ENCODE measurements around the gene AHNAK. TPM values are rescaled to one million over a fixed set of nuclear protein-coding genes. Genes with fewer than 3 reads are reported as not detected.
A peak's percentile ranks its signal among the peaks of the same experiment; 100 is the strongest.

Gene AHNAK
- total RNA-seq, 1 experiment from 2014 or later, result 313 TPM

GRCh38 chr11:62532096-62532495, 14.5 kb downstream of the AHNAK start:
- DNase-seq (ENCODE audit: low read depth), result no peak

DNA sequence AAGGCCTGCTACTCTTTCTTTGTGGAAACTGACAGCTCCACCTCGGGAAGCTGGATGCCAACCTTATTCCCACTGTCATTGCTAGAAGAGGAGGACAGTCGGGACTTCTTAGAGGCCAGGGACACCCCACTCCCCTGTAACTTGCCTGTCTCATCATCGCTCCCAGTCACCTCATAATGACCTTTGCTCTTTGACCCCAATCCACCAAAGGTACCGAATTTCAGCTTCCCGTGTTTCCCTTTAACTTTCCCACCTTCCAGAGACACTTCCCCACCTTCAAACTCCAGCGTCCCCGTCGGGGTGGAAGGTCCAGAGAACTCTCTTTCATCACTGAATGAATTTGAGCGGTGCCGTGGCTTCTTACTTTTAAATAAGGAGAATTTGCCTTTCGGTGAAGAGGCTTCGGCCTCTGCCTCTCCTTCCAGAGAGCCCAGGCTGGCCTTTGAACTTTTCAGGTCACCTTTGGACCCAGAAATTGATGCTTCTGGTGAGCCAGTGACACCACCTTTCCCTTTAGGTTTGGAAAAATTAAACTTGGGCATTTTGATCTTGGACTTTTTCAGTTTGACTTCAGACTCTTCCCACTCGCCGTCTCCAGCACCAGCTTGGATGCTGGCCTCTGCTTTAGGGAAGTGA, 29.8 kb downstream of the AHNAK start:
- no peak for DNase-seq (ENCODE audit: low read depth)

- DNase-seq (ENCODE audit: low read depth), result no peak
Observed at GRCh38 chr11:62514151-62514550, 32.5 kb downstream of the AHNAK start.

DNA sequence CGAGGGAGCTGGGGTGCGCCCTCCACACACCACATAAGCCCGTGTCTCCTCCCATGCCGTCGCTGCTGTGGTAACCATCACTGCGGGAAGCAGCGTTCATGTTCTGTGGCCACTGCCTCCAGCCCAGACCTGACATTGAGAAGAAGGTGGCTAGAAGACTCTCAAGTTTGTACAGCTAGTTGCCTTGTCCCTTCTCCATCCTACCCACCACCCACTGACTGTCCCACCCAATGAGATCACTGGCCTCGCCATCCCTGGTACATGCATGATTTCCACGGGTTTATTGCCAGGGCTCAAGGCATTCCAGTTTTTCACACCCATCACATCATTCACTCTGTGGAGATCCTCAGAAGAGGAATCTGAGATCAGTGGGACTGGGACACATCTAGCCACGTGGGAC, 33.0 kb downstream of the AHNAK start:
- DNase-seq (ENCODE audit: low read depth), result no peak

DNA sequence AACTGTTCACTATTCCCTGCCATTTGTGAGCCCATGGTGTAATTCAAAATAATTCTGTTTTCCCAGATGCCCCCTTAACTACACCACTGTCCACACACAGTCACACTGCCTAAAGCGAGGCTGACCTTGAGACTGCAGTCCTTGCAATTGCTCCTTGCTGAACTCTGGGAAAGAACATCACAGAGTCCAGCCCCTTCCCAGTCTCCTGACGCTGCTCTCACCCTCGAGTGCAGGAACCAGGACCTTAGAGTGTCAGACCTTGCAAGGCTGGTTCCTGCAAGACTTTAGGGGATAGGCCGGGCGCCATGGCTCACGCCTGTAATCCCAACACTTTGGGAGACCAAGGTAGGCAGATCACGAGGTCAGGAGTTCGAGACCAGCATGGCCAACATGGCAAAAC, 33.6 kb downstream of the AHNAK start:
- DNase-seq (ENCODE audit: low read depth), result no peak

DNA sequence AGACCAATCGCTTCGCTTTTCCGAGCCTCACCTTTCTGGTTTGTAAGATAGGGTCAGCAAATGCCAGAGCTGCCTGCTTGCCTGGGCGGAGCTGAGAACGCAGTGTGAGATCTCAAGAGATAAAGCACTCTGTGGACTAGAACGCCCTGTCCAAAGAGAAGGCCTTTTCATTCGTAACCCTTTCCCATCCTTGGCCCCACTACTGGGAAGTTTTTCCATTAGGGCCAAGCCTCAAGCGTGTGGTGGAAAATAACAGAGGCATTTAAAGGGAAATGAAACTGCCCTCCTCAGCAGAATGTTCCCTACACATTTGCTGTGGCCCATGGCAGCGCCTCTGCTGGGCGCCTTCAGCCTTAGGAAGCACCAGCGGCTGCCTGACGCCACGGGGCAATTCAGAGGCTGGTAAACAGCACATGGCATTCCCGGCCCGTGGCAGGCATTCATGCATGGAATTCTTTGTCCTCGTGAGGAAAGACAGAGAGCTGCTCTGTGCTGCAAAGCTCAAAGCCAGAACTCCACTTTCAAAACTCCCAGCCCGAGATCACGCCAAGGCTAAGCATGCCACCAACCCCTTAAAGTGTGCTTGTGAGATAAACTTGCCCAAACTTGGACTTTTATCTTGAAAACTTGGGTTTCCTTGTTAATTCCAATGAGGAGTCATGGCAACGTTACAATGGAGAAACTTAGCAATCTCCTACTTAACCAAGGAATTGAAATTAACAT, 38.1 kb downstream of the AHNAK start:
- peak; percentile 74 for DNase-seq (ENCODE audit: low read depth)

DNA sequence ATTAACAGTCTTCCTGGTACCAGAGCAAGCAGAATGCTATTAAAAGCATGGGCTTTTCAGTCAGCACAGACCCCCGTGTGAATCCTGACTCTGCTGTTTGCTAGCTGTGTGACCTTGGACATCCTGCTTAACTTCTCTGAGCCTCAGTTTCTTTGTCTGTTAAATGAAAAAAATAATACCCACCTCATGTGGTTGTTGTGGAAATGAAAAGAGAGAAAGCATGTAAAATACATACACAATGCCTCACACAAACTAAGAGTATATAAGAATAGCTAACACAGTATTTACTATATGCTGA, 39.5 kb downstream of the AHNAK start:
- no peak for DNase-seq (ENCODE audit: low read depth)

GRCh38 chr11:62506413-62507124, 40.0 kb downstream of the AHNAK start:
- no peak for DNase-seq (ENCODE audit: low read depth)

GRCh38 chr11:62505440-62506091, 41.0 kb downstream of the AHNAK start:
- no peak for DNase-seq (ENCODE audit: low read depth)

DNA sequence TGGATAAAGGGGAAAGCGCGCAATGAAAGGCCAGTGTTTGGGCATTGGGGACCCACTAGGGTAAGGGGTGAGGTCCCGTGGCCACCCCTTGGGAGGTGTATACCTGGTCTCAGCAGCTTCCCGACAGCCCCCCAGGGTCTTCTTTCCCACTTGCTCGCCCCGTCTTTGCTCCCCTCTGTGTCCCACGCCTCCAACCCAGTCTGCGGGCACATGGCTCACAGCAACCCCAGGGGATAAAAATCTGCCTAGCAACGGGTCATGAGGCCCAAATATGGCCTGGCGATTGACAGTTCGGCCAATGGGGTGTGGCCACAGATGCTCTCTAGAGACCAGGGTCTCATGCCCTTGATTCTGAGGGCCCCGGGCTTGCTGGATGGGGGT, 41.6 kb downstream of the AHNAK start:
- no peak for DNase-seq (ENCODE audit: low read depth)

DNA sequence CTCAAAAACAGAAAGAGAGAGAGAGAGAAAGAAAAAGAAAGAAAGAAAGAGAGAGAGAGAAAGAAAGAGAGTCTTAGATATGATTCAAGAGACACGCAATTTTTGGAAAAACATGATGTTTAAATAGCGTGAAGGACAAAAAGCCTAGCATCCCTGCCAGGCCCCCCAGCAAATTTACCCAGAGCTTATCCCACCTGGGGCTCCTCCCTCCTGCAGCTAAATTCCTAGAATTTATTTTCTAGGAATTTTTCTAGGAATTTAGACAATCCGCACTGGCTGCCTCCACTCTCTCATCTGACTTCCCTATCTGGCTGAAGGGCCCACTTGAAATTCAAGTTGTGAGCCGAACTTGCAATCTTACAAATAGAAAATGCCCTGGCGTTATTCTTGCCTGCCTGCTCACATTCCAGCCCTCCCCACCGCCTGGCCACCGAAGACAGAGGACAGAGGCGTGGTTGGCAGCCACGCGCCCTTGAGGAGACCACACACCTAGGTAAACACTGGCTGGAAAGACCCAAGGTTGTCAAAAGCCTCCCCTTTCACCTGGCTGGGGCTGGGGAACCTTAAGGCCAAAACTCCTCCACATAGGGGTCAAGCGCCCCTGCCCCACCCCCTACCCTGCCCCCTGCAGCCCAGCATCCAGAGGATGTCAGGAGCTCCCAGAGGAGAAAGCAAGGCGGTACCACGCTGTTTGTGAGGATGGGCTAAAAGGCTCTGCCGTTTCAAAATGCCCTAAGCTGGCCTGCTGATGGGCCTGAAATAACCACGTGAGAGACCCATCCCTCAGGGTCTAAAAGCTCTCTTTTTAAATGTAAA, 42.2 kb downstream of the AHNAK start:
- no peak for DNase-seq (ENCODE audit: low read depth)

DNA sequence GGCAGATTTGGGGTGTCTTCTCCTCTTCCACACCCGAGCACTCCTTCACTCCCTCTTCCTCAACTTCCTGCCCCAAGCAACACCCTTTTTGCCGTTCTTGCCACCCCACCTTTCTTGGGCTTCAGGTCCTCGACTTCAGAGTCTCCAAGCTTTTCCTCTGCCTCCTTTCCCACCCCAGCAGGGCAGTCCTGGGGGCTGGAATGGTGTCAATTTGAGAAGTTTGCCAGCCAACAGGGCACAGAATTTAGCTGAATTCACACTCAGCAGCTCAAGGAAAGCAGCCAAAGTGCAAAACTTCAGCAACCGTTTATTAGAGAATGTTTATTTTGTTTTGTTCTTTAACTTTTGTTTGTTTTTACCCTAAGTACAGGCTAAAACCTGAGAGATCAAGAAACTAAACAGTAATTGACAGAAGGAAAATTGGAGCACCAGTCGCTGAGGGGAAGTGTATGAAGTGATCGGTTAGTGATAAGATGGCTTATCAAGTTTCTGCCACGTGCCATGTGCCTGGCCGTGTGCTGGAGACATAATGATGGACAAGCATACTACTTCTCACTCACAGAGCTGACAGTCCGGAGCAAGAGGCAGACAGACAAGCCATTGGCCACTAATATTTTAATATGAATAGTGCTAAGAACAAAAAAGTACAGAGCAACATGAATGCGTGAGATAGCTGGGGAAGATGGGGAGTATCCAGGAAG, 44.4 kb downstream of the AHNAK start:
- no peak for DNase-seq (ENCODE audit: low read depth)

DNA sequence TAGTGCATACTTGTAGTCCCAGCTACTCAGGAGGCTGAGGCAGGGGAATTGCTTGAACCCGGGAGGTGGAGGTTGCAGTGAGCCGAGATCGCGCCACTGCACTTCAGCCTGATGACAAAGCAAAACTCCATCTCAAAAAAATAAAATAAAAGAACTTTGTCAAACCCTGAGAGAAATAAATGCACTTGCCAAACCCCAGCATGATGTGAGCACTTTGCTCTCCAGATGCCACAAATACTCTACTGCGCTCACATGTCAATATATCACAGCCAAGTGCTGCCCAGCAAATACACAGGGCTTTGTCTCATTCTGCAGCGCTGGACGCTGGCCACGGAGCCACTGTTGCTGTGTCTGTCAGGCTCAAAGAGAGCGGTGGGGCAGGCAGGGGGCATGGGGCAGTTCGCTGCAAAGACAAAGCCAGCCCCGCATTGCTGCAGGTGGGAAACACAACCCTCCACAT, 45.1 kb downstream of the AHNAK start:
- no peak for DNase-seq (ENCODE audit: low read depth)

DNA sequence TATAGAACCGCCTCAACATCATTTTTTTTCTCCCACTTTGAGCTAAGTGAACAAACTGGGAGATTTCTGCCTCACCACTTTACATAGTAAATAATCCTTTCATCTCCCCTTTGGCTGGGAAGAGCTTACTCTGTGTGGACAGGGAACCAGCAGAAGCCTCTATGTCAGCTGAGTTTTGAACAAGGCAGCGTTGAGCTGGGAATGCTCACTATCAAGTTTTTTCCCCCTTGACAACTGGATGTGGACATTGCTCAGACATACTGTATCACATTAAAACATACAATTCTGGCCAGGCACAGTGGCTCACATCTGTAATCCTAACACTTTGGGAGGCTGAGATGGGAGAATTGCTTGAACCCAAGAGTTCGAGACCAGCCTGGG, 46.0 kb downstream of the AHNAK start:
- no peak for DNase-seq (ENCODE audit: low read depth)

GRCh38 chr11:62499944-62500649, 46.5 kb downstream of the AHNAK start:
- no peak for DNase-seq (ENCODE audit: low read depth)

DNA sequence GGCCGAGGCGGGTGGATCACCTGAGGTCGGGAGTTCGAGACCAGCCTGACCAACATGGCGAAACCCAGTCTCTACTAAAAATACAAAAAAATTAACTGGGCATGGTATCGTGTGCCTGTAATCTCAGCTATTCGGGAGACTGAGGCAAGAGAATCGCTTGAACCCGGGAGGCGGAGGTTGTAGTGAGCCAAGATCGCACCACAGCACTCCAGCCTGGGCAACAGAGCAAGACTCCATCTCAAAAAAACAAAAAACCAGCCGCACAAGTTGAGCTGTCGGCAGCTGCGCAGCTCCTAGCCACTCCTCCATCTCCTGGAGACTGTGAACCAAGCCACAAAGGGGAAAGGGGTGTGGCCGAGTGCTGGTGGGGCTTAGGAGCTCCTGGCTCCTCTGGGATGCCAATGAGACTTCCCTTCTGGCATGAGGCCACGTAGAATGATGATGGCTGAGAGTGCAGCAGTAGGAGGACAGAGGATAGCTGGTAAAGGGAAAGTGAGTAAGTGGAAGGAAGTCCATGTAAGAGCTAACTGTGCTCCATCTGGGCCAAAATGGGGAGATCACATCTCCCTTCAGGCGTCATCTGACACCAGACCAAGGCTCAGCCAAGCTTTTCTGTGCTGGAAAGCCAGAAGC, 47.2 kb downstream of the AHNAK start:
- DNase-seq (ENCODE audit: low read depth), result peak; percentile 65

DNA sequence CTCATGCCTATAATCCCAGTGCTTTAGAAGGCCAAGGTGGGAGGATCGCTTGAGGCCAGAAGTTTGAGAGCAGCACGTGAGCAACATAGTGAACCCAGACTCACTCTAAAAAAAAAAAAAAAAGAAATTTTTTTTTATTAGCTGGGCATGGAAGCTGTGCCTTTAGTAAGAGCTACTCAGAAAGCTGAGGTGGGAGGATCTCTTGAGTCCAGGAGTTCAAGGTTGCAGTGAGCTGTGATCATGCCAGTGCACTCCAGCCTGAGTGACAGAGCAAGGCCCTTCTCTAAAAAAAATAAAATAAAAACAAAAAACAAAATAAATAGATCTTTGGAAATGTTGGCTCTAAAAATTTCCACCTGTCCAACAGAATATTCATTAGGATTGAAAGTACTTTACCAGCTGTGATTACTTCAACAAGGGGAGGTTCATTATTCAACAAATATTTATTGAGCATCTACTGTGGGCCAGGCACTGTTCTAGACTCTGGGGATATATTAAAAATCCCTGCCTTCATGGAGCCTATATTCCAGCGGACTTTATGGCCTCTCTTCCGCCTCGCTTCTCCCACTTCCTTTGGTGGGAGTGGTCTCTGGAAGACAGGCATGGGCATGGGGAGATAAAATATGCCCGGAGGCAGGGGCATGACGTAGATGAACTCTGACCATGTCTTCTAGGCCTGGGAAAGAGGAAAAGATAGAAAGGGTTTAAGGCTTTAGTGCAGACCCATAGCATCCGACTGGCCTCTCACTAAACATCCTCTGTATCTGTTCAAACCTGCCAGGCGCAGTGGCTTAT, 47.9 kb downstream of the AHNAK start:
- DNase-seq (ENCODE audit: low read depth), result no peak

DNA sequence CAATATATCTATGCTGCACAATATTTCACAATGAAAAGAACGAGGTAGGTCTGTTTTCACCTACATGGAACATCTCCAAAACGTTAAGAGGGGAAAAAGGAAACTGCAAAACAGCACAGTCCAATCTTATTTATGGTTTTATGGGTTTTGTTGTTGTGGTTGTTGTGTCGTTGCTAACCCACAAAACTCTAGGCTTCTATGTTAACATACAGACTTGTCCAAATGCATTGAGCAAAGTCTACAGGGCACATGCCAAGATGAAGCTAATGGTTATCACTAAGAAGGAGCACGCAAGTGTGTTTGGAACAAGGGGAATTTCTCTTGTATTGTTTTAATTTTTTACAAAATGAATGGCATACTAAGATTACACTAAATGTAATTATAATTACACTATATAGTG, 48.6 kb downstream of the AHNAK start:
- DNase-seq (ENCODE audit: low read depth), result no peak

All from LHCN-M2 (cell line).